Bronchial epithelial cell (primary cell): Measurements from ENCODE around the gene ARHGEF19. TPM values are rescaled to one million over a fixed set of nuclear protein-coding genes. Genes with fewer than 3 reads are reported as not detected.

Source experiments
- DNase-seq: peaks from one replicate; pipeline ENCODE4 v3.0.0-alpha.2; 2010; ENCODE audit warnings: low read depth
- FAIRE-seq: peaks from 2 replicates; lab custom pipeline; 2011; peaks lifted over from hg19 to GRCh38; lab: Jason Lieb, UNC
- H3K27me3 ChIP-seq: 2 replicates; pipeline ENCODE4 v1.5.1; 2011; ENCODE audit warnings: low read length; ENCODE audit not compliant: control insufficient read depth, insufficient read depth
- H3K36me3 ChIP-seq: 2 replicates; pipeline ENCODE4 v1.5.1; 2011; ENCODE audit warnings: low read length; ENCODE audit not compliant: control insufficient read depth, insufficient read depth
- H3K4me3 ChIP-seq: 2 replicates; pipeline ENCODE4 v1.5.1; 2011; ENCODE audit warnings: mild to moderate bottlenecking, low read depth, low read length, control low read depth
- total RNA-seq: library from RNA; depleted of rRNA; stranded (reverse); fragments of >200 nt; gene quantifications from 2 replicates; pipeline ENCODE4 v1.2.1, GENCODE V29; 2014
- TF ChIP-seq, protein P1 (sequence below): IDR thresholded peaks from 2 replicates; pipeline ENCODE4 v1.5.1; 2011; ENCODE audit warnings: mild to moderate bottlenecking, moderate library complexity, low read length, control low read depth, inconsistent platforms; ENCODE audit not compliant: insufficient read depth, severe bottlenecking

The ARHGEF19 gene
- total RNA-seq, 1 donor from 2014 or later: 3.2 TPM

DNA sequence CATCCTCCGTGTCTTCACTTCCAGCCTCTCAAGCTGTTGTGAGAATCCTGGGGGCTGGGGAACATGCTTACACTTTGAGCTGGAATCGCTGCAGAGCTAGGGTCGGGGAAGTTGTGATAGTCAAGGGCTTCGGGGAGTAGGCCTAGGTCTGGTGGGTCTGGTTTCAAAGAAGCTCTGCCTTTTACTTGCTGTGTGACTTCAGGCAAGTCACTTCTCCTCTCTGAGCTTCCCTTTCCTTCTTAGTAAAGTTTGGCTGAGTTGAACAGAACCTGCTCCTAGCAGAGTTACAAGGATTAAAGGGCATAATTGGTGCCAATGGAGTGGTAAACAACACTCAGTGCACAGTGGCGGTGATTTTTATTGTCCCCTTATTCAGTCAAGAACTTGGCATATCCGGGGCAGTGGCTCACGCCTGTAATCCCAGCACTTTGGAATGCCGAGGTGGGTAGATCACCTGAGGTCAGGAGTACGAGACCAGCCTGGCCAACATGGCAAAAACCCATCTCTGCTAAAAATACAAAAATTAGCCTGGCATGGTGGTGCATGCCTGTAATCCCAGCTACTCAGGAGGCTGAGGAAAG lies 25.7 kb downstream of the ARHGEF19 start:
- DNase-seq (no peak), FAIRE-seq (no peak)
- H3K27me3 ChIP-seq: no peaks in the 10 kb centered on the region

DNA sequence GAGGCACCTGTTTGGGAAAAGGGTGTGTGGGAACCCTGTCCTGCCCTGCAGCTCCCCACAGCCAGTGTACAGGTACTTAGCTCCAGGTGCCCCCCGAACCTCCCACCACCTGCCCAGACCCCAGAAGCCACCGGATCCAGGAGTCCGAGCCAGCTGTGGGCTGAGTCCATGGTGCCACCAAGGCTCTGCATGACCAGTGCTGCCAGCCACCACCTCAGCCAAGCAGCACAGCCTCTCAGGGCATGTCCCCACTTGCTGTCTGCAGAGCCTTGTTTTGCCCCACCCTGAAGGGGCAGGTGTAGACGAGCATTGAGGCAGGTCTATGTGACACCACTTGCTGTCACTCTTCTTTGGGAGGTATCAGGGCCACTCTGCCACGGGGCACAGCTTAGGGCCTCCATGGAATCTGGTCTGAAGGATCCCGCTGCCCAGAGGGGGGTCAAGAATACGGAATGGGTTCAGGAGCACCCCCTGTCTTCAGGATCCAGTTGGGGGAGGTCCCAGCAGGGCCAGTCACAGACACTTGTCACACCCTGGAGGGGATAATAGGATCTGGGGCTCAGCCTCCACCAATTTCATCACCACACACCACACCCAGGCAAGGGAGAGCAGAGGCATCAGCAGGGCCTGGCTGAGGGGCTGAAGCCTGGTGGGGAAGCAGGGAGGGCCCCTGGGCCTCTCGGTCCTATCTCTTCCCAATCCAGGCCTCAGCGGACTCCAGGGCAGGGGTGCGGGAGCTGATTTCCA lies 27.7 kb downstream of the ARHGEF19 start:
- Histone ChIP-seq H3K4me3 (no peak overlapping the region), H3K27me3 (no peaks in the 10 kb centered on the region), H3K36me3 (no peaks in the 10 kb centered on the region)
- DNase-seq (peak; percentile 86), FAIRE-seq (no peak)
- TF ChIP-seq, protein P1, sequence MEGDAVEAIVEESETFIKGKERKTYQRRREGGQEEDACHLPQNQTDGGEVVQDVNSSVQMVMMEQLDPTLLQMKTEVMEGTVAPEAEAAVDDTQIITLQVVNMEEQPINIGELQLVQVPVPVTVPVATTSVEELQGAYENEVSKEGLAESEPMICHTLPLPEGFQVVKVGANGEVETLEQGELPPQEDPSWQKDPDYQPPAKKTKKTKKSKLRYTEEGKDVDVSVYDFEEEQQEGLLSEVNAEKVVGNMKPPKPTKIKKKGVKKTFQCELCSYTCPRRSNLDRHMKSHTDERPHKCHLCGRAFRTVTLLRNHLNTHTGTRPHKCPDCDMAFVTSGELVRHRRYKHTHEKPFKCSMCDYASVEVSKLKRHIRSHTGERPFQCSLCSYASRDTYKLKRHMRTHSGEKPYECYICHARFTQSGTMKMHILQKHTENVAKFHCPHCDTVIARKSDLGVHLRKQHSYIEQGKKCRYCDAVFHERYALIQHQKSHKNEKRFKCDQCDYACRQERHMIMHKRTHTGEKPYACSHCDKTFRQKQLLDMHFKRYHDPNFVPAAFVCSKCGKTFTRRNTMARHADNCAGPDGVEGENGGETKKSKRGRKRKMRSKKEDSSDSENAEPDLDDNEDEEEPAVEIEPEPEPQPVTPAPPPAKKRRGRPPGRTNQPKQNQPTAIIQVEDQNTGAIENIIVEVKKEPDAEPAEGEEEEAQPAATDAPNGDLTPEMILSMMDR: peak; percentile 2

More for the DNA sequence above, 25.7 kb downstream of the ARHGEF19 start:
- TF ChIP-seq, protein P1: no peak
- Histone ChIP-seq H3K4me3 (no peak overlapping the region), H3K36me3 (no peaks in the 10 kb centered on the region)

DNA sequence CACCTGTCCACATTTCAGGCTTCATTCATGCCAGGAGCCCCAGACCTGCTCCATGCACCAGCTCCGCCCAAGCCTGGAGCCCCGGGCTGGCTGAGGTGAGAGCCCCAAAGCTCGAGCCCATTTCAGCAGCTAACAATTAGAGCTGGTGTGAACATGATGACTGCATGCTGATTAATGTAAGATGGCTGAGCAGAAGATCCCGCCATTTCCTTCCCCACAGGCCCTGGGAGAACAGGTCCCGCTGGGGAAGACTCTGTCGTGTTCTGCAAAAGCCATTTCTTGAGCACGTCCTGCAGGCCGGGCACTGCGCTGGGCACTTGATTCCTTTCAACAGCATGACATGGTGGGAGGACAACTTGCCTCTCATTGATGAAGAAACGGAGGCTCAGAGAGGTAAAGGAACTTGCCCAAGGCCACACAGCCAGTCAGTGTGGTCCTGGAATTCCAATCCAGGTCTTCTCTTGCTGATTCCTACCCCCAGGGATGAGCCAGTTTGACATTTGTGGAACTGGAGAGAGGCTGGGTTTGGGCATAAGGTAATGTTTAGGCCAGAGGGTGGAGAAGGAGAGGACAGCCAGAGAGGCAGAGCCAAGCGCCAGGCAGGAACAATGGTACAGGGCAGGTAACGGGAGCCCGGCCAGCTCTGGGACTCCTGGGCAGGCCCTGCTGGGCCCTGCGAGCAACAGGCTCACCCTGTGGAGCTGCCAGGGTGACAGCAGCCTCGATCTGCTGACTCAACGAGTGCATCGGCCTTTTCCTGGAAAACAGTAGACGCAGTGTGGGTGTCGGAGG lies 28.5 kb downstream of the ARHGEF19 start:
- FAIRE-seq (no peak), DNase-seq (peak; percentile 64)
- Histone ChIP-seq H3K36me3 (no peaks in the 10 kb centered on the region), H3K27me3 (no peaks in the 10 kb centered on the region), H3K4me3 (no peak overlapping the region)
- TF ChIP-seq, protein P1: no peak

DNA sequence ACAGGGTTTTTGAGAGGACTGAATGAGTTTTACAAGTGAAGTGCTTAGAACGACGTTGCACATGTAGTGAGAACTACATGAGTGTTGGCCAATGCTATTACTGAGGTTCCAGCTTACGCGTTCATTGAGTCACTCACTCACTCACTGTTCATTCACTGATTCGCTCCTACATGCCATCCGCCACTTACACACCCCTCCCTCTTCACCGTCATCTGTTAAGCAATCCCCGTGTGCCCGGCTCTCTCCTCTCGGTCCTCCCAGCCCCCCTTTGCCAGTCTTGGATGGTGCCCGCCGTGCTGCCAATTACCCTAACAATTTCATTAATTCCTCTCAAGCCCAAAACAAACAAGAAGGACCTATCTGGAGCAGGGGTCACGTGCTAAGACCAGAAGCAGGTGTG lies 29.3 kb downstream of the ARHGEF19 start:
- Histone ChIP-seq H3K36me3 (no peaks in the 10 kb centered on the region), H3K4me3 (no peak overlapping the region), H3K27me3 (no peaks in the 10 kb centered on the region)
- DNase-seq (peak; percentile 100), FAIRE-seq (peak; percentile 88)
- TF ChIP-seq, protein P1: no peak

DNA sequence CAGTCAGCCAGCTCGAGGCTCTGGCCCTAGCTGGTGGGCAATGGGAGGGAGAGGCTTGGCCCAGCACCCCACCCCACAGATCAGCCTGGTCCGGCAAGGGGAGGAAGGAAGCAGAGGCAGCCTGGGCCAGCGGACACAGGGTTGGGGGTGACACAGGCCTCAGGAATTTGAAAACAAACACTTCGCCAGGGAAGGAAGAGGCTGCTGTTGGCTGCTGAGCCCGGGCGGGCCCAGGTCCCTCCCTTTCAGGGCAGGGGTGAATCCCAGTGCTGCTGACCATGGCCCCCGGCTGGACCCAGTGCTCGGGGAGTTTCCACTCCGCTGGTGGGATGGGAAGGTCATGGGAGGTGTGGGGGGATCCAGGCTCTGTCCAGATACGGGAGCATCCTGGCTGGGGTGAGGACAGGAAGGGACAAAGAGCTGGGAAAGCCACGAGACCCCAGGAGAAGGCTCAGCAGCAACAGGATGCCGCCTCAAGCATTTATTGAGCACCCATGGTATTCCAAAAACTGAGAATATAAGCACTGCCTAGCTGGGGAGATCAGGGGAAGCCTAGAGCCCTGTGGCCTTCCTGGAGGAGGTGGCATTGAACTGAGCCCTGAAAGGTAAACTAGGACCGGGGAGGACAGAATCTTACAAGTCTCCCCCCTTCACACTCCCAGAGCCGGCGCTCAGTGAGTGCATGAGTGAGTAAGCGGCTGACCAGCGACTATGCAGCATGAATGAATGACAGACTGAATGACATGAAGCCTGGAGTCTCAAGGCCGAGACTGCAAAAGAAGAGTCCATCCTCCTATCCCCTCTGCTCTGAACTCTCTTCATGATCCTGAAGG lies 30.3 kb downstream of the ARHGEF19 start:
- no peak for FAIRE-seq
- peak; percentile 81 for DNase-seq
- TF ChIP-seq, protein P1: no peak
- Histone ChIP-seq H3K27me3 (no peaks in the 10 kb centered on the region), H3K4me3 (no peak overlapping the region), H3K36me3 (no peaks in the 10 kb centered on the region)
